AG10803 (cell line): Measurements from ENCODE around the gene OLFML1.
"Not testable (repeated sequence)": the region's sequence is repeated elsewhere in the genome, so short reads cannot be mapped to it uniquely, and the experiment has no call there.

Source experiments
- DNase-seq: peaks from one replicate; pipeline ENCODE4 v3.0.0; 2010; ENCODE audit warnings: low read depth
- H3K4me3 ChIP-seq: 2 replicates; pipeline ENCODE4 v1.5.1; 2011; ENCODE audit warnings: mild to moderate bottlenecking, low read length, control low read depth
- TF ChIP-seq, protein P1 (sequence below): conservative IDR thresholded peaks from 2 replicates; pipeline ENCODE4 v1.5.1; 2011; ENCODE audit warnings: mild to moderate bottlenecking, low read length, control low read depth, inconsistent platforms

The OLFML1 gene

DNA sequence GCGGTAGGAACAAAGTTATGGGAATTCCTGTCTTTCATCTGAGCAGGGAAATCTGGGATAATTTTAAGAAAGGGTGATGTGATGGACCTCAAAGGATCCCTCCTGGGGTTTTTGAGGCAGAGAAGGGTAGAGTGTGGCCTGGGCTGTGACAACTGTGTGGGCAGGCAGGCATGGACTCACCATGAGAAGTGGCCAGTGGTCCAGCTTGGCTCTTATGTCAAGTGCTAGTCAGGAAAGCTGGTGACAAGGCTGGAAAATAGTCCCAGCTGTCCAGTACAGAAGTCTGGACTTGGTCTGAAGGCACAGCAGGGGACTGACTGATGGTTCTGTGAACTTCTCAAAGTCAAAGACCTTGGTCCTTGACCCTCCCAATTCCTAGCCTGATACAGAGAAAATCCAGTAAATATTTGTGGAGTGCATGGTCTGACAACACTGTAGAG is 30.2 kb downstream of the OLFML1 start:
- TF ChIP-seq, protein P1, sequence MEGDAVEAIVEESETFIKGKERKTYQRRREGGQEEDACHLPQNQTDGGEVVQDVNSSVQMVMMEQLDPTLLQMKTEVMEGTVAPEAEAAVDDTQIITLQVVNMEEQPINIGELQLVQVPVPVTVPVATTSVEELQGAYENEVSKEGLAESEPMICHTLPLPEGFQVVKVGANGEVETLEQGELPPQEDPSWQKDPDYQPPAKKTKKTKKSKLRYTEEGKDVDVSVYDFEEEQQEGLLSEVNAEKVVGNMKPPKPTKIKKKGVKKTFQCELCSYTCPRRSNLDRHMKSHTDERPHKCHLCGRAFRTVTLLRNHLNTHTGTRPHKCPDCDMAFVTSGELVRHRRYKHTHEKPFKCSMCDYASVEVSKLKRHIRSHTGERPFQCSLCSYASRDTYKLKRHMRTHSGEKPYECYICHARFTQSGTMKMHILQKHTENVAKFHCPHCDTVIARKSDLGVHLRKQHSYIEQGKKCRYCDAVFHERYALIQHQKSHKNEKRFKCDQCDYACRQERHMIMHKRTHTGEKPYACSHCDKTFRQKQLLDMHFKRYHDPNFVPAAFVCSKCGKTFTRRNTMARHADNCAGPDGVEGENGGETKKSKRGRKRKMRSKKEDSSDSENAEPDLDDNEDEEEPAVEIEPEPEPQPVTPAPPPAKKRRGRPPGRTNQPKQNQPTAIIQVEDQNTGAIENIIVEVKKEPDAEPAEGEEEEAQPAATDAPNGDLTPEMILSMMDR: no peak
- H3K4me3 ChIP-seq: no peak overlapping the region
- no peak for DNase-seq

GRCh38 chr11:7516475-7516874 is 31.2 kb downstream of the OLFML1 start:
- TF ChIP-seq, protein P1: no peak
- no peak overlapping the region for H3K4me3 ChIP-seq
- DNase-seq: no peak

- not testable (repeated sequence) for DNase-seq, H3K4me3 ChIP-seq
Measured at GRCh38 chr11:7517743-7518142, 32.4 kb downstream of the OLFML1 start.

GRCh38 chr11:7518811-7519562 is 33.7 kb downstream of the OLFML1 start:
- no peak for DNase-seq
- H3K4me3 ChIP-seq: no peak overlapping the region
- TF ChIP-seq, protein P1: no peak

DNA sequence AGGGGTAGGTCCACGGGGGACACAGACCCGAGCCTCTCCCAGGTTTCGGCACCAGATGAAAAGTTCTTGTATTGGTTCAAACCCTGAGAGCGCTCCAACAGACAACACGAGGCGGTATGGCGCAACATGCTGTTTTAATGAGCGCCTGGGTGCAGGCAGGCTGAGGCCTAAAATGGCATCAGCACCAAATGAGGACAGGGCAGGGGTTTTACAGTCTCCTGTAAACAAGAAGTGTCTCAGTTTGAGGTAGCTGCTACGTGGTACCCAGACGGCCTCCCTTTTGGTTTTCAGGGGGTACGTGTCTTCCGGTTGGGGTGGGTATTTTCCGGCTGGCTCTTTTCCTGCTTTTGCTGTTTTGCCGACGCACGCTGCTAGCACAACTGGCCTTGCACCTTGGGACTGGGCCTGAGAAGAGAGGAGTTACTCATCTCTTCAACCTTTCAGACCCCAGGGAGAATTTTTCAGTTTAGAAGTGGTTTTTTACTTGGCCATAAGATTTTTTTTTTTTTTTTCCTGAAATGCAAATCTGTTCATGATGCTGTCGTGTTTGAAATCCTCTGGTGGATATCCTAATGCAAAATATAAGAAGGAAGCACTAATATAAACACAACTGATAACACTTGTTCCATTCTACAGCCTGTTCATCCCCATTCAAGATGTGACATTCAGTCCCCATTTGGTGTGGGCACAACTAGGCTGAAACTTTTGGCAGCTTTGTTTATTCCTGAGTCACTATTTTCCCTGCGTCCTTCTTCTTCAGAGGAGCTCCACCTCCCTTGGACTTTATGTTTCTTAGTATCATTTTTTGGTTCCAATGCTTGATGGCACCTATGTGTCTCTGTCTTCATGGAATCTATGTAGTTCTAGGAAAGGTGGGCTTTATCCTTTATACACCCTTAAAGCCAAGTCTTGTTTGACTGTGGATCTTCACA is 35.0 kb downstream of the OLFML1 start:
- TF ChIP-seq, protein P1: no peak
- DNase-seq: no peak
- no peak overlapping the region for H3K4me3 ChIP-seq

- TF ChIP-seq, protein P1: no peak
- DNase-seq: no peak
- no peak overlapping the region for H3K4me3 ChIP-seq
Measured at GRCh38 chr11:7520981-7521487, 35.7 kb downstream of the OLFML1 start.

GRCh38 chr11:7522121-7522520 is 36.8 kb downstream of the OLFML1 start:
- TF ChIP-seq, protein P1: no peak
- DNase-seq: no peak
- H3K4me3 ChIP-seq: no peak overlapping the region
